Hematopoietic multipotent progenitor cell treated with erythropoietin and hydrocortisone succinate and interleukin-3 and kit ligand, for 4 days (in vitro differentiated cells): ENCODE results near the gene EXOC6.
A peak's percentile ranks its signal among the peaks of the same experiment; 100 is the strongest.

Experiments
- DNase-seq: peaks from one replicate; pipeline ENCODE4 v3.0.0-alpha.2; 2015

EXOC6 gene

DNA sequence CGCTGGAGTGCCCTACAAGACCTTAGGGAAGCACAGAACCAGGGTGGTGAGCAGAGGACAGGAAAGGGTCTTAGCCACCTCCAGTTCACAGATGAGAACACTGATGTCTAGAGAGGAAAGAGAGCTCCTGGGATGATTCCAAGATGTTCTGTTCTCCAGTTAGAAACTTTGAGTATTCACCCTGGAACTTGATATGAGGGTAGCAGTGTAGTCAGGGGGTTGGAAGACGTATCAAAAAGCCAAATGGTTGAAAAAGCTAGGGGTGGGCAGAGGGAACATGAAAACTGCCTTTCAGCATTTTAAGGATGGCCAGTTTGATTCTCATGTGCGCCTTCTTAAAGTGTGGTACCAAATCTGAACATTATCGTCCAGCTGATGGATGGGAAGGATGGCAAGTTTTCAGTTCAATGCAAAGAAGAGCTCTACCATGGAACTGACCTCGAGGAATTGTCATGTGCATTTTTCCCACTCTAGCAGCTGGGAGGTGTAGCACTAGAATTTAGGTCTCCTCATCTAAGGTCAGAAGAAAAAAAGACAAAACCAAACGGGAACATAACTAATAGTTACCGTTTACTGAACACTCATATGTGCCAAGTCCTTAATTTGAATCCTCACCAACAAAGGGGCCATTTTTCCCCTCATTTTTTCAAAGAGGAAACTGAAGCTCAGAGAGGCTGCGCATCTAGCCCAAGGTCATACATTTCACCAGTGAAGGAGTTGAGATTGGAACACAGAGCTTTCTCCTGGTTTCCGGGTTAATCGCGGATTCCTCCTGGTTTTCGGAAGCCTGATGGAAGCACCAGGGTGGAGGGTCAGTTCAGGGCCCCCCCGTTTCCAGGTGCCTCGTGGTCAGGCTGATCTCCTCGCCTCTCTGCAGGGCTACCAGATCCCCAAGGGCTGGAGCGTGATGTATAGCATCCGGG, 219.4 kb downstream of the EXOC6 start:
- no peak for DNase-seq

DNA sequence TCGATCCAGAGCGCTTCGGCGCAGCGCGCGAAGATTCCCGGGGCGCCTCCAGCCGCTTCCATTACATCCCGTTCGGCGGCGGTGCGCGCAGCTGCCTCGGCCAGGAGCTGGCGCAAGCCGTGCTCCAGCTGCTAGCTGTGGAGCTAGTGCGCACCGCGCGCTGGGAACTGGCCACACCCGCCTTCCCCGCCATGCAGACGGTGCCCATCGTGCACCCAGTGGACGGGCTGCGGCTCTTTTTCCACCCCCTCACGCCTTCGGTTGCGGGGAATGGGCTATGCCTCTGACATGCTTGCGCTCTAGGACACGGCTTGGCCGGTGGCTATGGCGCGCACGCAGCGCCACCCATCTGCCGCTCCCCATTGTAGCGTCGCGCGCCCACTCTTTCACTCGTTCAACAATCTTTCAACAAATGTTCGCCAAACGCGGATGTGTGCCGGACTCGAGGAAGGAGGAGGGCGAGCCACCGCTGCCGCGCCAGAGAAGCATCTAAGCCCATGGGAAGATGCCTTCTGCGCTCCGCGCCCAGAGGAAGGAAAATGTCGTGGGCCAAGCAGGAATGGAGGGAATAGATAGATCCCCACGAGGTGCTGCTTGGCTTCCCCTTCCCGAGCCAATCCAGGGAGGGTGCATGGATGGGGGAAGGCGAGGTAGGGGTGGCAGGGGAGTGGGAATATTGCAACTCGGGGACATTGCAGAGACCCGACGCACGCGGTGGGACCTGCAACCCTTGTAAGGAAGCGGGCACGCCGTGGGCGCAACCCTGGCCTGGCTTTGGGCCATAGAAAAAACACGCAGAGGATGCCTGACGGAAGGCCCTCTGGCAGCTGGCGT, 220.3 kb downstream of the EXOC6 start:
- DNase-seq, result peak; percentile 60

- no peak for DNase-seq
Observed at GRCh38 chr10:93069245-93069561, 220.9 kb downstream of the EXOC6 start.

DNA sequence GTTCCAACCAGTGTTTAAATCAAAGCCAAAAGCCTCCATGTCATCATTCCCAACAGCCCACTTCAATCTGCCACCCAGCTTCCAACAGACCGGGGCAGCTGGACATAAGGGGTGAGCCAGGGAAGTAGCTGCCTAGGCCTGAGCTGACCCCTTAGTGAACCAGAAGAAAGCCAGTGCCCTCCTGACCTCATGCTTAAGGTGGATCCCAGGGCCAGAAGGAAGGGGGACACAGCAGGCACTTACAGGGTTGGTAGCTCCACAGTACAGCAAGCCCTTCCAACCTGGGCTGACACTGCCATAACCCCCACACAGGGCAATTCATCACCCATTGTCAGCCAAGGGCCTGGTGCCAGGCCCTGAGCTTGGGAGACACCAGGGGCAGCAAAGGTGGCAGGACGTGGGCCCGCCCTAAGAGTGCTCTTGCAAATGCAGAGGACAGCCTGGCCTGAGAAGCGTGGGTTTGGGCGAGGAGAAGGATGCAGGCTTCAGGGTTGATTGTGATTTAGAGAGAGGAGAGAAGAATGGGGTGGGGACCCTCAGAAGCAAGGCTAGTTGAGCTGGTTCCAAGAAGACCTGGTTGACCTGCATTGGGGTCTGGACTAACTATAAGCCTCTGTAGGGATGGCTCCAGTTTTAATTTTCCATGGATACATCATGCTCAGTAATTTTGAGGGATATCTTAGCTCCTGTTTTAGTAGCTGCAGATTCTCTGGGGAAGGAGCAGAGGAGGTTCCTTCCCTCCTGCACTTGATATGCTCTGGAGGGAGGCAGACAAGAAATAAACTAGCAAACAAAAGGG, 222.3 kb downstream of the EXOC6 start:
- DNase-seq, result no peak

DNA sequence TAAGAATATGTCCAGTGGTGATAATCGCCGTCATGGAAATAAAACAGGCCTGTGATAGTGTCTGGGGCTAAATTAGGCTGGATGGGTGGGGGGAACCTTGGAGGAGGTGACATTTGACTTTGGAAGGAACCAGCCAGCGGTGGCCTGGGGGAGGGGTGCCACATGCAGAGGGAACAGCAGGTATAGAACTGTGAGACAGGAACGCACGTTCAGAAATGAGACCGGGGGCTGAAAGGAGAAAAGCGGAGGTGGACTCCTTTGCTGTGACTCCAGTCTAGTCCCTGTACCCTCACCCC, 222.8 kb downstream of the EXOC6 start:
- DNase-seq, result no peak

DNA sequence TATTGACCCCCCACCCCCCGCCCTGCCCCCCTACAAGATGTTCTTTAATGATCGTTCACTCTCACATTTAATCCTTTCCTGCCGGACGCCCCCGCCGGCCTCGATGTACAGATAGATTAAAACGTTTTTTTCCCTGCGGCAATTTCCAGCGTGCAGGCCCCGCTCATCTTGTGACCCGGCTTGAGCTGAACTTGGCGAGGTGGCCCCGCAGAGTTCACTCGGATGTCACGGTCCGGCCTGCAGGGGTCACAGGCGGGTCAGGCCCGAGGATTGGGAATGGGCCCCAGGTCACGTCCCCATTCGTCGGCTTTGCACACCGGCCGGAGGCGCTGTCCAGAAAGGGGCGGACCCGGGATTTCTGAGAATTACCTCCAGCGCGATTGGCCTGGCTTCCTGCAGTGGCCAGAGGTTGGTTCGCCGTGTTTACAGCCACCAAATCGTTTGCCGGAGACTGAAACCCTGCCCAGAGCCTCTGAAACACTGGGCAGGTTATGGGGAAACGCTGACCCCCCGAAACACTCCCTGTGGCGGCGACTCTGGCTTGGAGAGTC, 223.4 kb downstream of the EXOC6 start:
- DNase-seq, result peak; percentile 34

DNA sequence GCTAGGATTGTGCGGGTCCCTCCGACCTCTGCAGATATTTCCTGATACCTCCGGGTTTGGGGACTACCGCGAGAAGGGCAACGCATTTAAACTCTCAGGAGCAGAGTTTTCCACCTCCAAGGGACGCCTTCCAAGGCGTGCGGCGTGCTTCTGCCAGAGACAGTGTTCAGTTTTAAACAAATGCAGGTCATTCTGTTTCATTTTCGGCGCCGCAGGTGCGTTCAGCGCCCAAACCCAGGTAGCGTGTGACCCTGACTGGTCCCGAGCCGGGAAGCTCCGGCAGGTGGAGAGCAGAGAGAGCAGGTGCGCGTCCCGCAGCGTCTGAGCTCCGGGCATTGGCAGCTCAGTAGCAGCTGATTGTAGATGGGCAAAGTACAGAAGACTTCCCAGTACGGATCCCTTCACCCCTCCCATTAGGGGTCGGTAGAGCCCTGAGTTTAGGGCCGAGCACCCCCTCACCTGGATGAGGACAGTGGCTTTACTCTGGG, 223.9 kb downstream of the EXOC6 start:
- peak; percentile 15 for DNase-seq

GRCh38 chr10:93072713-93073538, 224.6 kb downstream of the EXOC6 start:
- DNase-seq, result peak; percentile 25

- DNase-seq, result peak; percentile 39
Observed at GRCh38 chr10:93073539-93074146, 225.3 kb downstream of the EXOC6 start, which contains the start of gene CYP26A1. Gene CYP26A1 (plus strand): TSS chr10:93073893. CDS start chr10:93073935, 42 bp downstream.

DNA sequence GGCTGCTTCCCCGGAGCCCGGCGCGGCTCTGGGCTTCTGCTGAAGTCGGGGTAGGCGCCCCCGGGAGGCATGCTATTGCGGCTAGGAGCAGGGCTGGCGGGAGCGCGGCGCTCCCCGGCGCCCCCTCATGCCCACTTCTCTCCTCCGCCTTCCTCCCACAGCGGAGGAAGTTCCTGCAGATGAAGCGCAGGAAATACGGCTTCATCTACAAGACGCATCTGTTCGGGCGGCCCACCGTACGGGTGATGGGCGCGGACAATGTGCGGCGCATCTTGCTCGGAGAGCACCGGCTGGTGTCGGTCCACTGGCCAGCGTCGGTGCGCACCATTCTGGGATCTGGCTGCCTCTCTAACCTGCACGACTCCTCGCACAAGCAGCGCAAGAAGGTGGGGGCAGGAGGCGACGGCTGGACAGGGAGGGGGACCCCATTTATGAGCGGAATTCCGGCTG, 225.9 kb downstream of the EXOC6 start:
- DNase-seq, result peak; percentile 66

DNA sequence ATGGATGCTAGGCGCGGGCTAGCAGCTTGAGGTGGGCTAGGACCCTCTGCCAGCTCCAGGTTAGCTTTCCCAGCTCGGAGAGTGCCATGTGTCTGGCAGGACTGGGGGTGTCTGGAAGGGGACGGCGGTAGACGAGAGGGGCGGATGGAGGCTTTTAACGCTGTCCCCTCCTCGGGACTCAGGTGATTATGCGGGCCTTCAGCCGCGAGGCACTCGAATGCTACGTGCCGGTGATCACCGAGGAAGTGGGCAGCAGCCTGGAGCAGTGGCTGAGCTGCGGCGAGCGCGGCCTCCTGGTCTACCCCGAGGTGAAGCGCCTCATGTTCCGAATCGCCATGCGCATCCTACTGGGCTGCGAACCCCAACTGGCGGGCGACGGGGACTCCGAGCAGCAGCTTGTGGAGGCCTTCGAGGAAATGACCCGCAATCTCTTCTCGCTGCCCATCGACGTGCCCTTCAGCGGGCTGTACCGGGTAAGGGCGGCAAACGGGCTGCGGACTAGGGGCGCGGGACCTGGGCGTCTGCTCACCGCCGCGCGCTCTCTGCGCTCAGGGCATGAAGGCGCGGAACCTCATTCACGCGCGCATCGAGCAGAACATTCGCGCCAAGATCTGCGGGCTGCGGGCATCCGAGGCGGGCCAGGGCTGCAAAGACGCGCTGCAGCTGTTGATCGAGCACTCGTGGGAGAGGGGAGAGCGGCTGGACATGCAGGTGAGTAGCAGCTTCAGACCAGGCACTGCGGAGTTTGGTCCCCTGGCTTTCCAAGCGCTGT, 226.5 kb downstream of the EXOC6 start:
- DNase-seq, result peak; percentile 28

- peak; percentile 17 for DNase-seq
Observed at GRCh38 chr10:93075369-93076221, 227.3 kb downstream of the EXOC6 start.

GRCh38 chr10:93076871-93077270, 228.6 kb downstream of the EXOC6 start:
- no peak for DNase-seq

DNA sequence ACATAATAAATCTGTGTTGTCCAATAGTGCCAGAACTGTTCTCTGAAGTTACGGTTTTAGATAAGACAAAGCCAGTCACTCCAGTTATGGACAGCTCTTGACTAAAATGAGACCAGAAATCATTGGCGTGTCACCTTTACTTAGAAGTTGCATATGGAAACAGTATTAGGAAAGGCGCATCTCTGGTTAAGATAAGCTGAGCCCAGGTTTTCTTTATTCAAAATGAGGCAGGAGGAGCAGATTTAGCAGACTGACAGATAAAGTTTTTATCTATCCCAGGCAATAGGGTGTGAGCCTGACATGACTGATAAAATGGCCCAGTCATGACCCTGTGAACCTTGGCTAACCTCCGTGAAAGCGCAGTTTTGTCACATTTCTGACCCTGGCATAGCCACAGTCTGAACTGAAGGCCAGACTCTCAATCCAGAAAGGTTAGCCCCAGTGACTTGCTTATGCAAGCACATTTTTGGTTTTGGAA, 229.6 kb downstream of the EXOC6 start:
- no peak for DNase-seq

DNA sequence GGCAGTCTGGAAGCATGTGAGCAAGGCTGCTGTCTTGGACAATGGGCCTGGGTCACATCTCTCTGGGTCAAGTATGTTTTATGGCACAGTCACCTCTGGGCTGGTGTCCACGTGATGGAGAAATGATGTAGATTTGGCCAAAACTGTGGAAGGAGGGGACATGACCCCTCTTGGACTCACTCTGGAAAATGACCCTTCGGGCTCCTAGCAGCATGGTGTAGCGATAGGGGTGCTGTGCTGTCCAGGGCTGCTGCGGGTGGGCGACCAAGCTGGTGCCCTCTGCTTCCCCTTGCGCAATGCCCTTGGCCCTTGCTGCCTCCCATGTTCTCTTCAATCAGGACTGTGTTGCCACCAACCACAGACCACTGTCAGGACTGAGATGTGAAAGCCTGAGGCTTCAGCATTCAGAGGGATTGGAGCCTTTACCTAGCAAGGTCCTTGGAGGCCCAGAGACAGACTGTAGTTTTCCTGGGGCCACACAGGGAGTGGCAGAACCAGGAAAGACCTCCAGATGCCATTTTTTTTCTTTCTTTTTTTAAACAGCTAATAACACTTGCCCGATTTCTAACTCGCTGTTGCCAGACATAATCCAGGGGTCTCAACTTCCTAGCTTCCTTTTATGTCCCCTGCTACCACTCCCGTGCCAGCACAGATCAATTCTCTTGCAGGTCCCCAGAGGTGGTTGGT, 231.5 kb downstream of the EXOC6 start:
- peak; percentile 14 for DNase-seq

DNA sequence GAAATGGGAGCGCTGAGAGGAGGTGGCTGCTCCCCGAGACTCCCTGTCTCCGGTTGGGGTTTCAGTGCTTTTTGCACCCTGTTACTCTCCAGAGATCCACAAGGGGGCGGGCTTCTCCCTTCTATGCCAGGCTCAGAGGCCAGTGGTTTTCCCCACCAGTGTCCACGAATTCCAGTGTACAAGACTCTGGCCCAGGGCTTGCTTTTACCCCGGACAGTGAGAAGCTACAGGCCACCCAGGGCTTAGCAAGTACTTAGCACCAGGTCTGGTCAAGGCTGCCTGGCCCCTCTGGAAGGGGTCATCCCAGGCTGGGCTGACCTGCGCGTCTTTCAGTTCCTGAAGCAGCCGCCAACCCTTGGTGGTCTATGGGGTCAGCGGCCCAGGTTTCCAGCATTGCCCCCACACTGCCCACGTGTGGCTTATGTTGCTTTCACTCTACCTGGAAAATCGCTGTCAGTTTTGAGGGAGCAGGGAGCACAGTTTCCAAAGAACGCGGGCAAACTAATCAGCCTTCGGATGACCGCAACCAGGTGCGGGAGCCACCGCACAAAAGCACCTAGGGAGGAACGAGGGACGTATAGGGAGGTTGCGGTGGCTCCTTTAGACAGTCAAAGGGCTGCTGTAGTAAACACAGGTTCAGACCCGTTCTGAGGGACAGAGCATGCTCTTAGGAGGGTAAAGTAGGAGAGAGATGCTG, 232.2 kb downstream of the EXOC6 start:
- peak; percentile 69 for DNase-seq

DNA sequence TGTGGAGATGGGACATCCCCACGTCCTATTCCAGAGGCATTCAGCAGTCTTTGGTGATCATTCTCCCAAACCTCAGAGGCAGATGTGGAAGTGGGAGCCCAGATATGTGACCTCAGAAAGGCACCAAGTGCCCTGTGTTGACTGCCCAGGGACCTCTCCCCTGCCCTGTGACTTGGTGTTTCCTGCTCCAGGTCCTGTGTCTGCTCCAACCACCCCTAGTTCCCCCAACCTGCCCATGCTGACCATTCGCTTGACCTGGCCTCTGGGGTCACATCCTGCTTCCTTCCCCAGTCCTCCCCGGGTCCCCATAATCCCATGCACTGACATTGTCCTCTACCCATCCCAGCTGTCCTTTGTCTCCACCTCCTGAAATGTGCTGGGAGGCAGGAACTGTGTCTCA, 233.0 kb downstream of the EXOC6 start:
- no peak for DNase-seq

DNA sequence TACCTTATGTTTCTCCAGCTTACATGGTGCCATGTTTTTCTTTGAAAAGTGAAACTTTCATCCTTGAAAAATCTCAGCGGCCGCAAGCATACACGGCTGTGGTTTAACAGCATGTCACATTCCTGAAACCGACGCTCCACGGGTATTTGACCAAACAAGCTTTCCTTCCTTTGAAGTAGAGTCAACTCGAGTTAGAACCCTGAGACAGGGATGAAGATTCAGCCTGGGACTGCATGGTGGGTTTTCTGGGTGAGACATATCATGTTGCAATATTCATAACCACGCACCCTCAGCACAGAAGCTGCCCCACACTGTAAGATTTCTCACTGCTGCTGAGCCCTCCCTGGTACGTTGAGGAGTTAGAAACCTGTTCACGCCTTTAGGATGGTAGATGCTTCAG, 233.5 kb downstream of the EXOC6 start:
- DNase-seq, result no peak
